HepG2 (cell line): ENCODE data around the gene FAT1. TPM values are rescaled to one million over a fixed set of nuclear protein-coding genes. Genes with fewer than 3 reads are reported as not detected.
A peak's percentile ranks its signal among the peaks of the same experiment; 100 is the strongest.

Source experiments
- ATAC-seq: fragments of 200-7000 bp; cut with Tn5 transposase; 3 replicates; pipeline ENCODE4 v1.9.1; 2020; ENCODE audit warnings: mild to moderate bottlenecking, moderate library complexity
- BruUV-seq: library from RNA; stranded (reverse); fragments of 400-500 nt; replicated peaks from 2 replicates; lab custom pipeline; 2021; lab: Mats Ljungman, UMichigan
- CTCF ChIA-PET: fragments of 300-600 bp; formaldehyde crosslinking; extraction: SDS; loops from one replicate; lab custom pipeline; 2021; ENCODE audit warnings: low total read pairs, inconsistent platforms, low intra/inter-chr PET ratio; lab: Yijun Ruan, JAX
- POLR2A ChIA-PET: fragments of 350-600 bp; sonication (Branson Sonifier 250); formaldehyde crosslinking; loops from one replicate; lab custom pipeline; 2020; ENCODE audit warnings: antibody characterized with exemption, inconsistent platforms; lab: Yijun Ruan, JAX
- DNase-seq: peaks from one replicate; pipeline ENCODE4 v3.0.0-alpha.2; 2015; ENCODE audit warnings: low spot score
- FAIRE-seq: peaks from 3 replicates; lab custom pipeline; 2011; peaks lifted over from hg19 to GRCh38; lab: Jason Lieb, UNC
- H2AFZ ChIP-seq: one replicate; pipeline ENCODE4 v1.6.1; 2011; ENCODE audit warnings: low read length, inconsistent platforms
- H3K27ac ChIP-seq: fragments of 300-600 bp; 3 replicates; pipeline ENCODE4 v1.8.0; 2011; ENCODE audit warnings: mixed run types, mild to moderate bottlenecking, mixed read lengths, low read length, inconsistent platforms; ENCODE audit not compliant: insufficient read depth; ENCODE audit errors: extremely low read length
- H3K27me3 ChIP-seq, 2 experiments: fragments of 200-600 bp in 1 of 2; 2 replicates in 1 of 2; 3 replicates in 1 of 2; pipeline versions ENCODE4 v1.6.0 to v1.8.0; 2011; ENCODE audit warnings: low read length in 2 of 2, mild to moderate bottlenecking in 2 of 2, moderate library complexity in 2 of 2, inconsistent platforms in 1 of 2; ENCODE audit not compliant: insufficient read depth in 2 of 2, control insufficient read depth in 1 of 2
- H3K36me3 ChIP-seq, 2 experiments: fragments of 200-600 bp in 1 of 2; replicated peaks in 1 of 2; 2 replicates in 1 of 2; 3 replicates in 1 of 2; pipeline versions ENCODE4 v1.5.1 to v1.8.0; 2011; ENCODE audit warnings: low read length in 2 of 2, inconsistent platforms in 1 of 2; ENCODE audit not compliant: insufficient read depth in 2 of 2, control insufficient read depth in 1 of 2
- H3K4me1 ChIP-seq: 2 replicates; pipeline ENCODE4 v1.5.1; 2012; ENCODE audit warnings: low read length, inconsistent platforms; ENCODE audit not compliant: insufficient read depth
- H3K4me2 ChIP-seq: 2 replicates; pipeline ENCODE4 v1.6.0; 2011; ENCODE audit warnings: low read depth, low read length, inconsistent platforms
- H3K4me3 ChIP-seq, 3 experiments: fragments of 200-600 bp in 1 of 3; sonication (generic), shearing (Covaris generic) in 1 of 3; replicated peaks in 1 of 3; 2 replicates each; pipeline ENCODE4 v1.5.1; 2011 to 2016; ENCODE audit warnings: low read length in 3 of 3, inconsistent platforms in 2 of 3, low read depth in 2 of 3, mild to moderate bottlenecking in 2 of 3, control low read depth in 1 of 3, mixed read lengths in 1 of 3; ENCODE audit not compliant: insufficient read depth in 1 of 3
- H3K79me2 ChIP-seq: one replicate; pipeline ENCODE4 v1.6.1; 2011; ENCODE audit warnings: low read length, inconsistent platforms; ENCODE audit not compliant: insufficient read depth
- H3K9ac ChIP-seq: 2 replicates; pipeline ENCODE4 v1.6.0; 2011; ENCODE audit warnings: mild to moderate bottlenecking, low read depth, low read length, inconsistent platforms; ENCODE audit not compliant: insufficient read depth
- H3K9me3 ChIP-seq: 2 replicates; pipeline ENCODE4 v1.5.1; 2012; ENCODE audit warnings: mild to moderate bottlenecking, low read length
- H4K20me1 ChIP-seq: 2 replicates; pipeline ENCODE4 v1.6.0; 2011; ENCODE audit warnings: inconsistent platforms, mild to moderate bottlenecking, low read length, moderate library complexity; ENCODE audit not compliant: insufficient read depth
- HCFC1 ChIP-seq: fragments of 150-350 bp; IDR thresholded peaks from 2 replicates; pipeline ENCODE4 v1.6.1; 2014; ENCODE audit warnings: low read depth, low read length
- HNRNPK ChIP-seq: fragments of 200-400 bp; formaldehyde crosslinking; IDR thresholded peaks from 2 replicates; pipeline ENCODE4 v1.6.1; 2018; ENCODE audit warnings: low read length, low read depth, moderate library complexity, mild to moderate bottlenecking; ENCODE audit not compliant: poor library complexity, severe bottlenecking
- RBM22 ChIP-seq: fragments of 200-400 bp; formaldehyde crosslinking; optimal IDR thresholded peaks from 2 replicates; pipeline ENCODE3; 2017; ENCODE audit warnings: mild to moderate bottlenecking, low read length, moderate library complexity
- RCOR2 ChIP-seq: IDR thresholded peaks from 2 replicates; pipeline ENCODE4 v1.6.1; 2016; ENCODE audit warnings: missing biosample characterization, missing genetic modification reagents
- REL ChIP-seq: sonication (generic); formaldehyde crosslinking; conservative IDR thresholded peaks from 2 replicates; pipeline ENCODE4 v1.8.0; 2022; ENCODE audit warnings: mild to moderate bottlenecking, missing genetic modification reagents, moderate library complexity
- STAT6 ChIP-seq: sonication (generic); formaldehyde crosslinking; IDR thresholded peaks from 2 replicates; pipeline ENCODE4 v1.4.0; 2020; ENCODE audit warnings: missing genetic modification reagents, mild to moderate bottlenecking, borderline replicate concordance
- ZNF296 ChIP-seq: sonication (generic); formaldehyde crosslinking; conservative IDR thresholded peaks from 2 replicates; pipeline ENCODE4 v1.5.0; 2020; ENCODE audit warnings: mild to moderate bottlenecking, missing genetic modification reagents
- WGBS: methylation state at CpG from one replicate; pipeline ENCODE4 v1.1.6; 2017; ENCODE audit warnings: low lambda C conversion rate; 5-methylcytosine and 5-hydroxymethylcytosine counted together
- in situ Hi-C: cut with HindIII; loops from 2 replicates; pipeline ENCODE4 v1.10.0; 2017; ENCODE audit warnings: low pct_unique_long_range_greater_than_20kb; ENCODE audit not compliant: extremely low pct_ligation_motif_present
- intact Hi-C: fragments of 100-400 bp; cut with micrococcal nuclease; formaldehyde crosslinking; loops from one replicate; pipeline ENCODE4 v1.10.0; 2022; ENCODE audit not compliant: unreplicated experiment
- polyA plus RNA-seq, 8 experiments: library from polyadenylated mRNA; depleted of rRNA in 3 of 8; stranded (reverse) in 7 of 8; unstranded in 1 of 8; fragments of >200 nt; fragmentation: Illumina TruSeq in 4 of 8; extraction: Trizol in 4 of 8; gene quantifications; 2 replicates each; pipeline versions ENCODE4 v1.2.1 to v1.2.3, GENCODE V29; 2011 to 2016; ENCODE audit warnings: low read depth in 4 of 8, missing spikeins in 1 of 8, mixed read lengths in 1 of 8; ENCODE audit not compliant: insufficient read depth in 1 of 8
- total RNA-seq, 5 experiments: library from RNA; depleted of rRNA; stranded (reverse); fragments of >200 nt; fragmentation: Illumina TruSeq; extraction: Trizol; gene quantifications; 2 replicates each; pipeline ENCODE4 v1.2.3, GENCODE V29; 2016; ENCODE audit warnings: low read depth in 1 of 5

Gene FAT1
- total and polyA plus RNA-seq, 2 of the 13 experiments (the other 11 are each of a cell fraction or from before 2014, with no cell fraction given) = 185 to 216 TPM

GRCh38 chr4:186606591-186606992, 117.1 kb downstream of the FAT1 start:
- H4K20me1 ChIP-seq = no peaks in the 10 kb centered on the region
- H2AFZ ChIP-seq = no peak overlapping the region
- no peaks in the 10 kb centered on the region for H3K27me3 ChIP-seq
- no peak overlapping the region for H3K4me3 ChIP-seq
- H3K9me3 ChIP-seq = no peaks in the 10 kb centered on the region
- H3K79me2 ChIP-seq = no peaks in the 10 kb centered on the region
- BruUV-seq = no TSS peak
- peaks cover 34 to 91% of the 10 kb centered on the region in 2 experiments for H3K36me3 ChIP-seq
- intact Hi-C loops (no loop called here), in situ Hi-C loops (no loop called here)
- FAIRE-seq = no peak
- no peak overlapping the region for H3K4me2 ChIP-seq
- H3K4me1 ChIP-seq = no peaks in the 10 kb centered on the region
- ChIA-PET CTCF (no interaction called here), POLR2A (no interaction called here)
- H3K27ac ChIP-seq = no peak overlapping the region
- ATAC-seq = no peak
- no peak for TF ChIP-seq HCFC1
- TF ChIP-seq REL = no peak
- peak; percentile 63 for TF ChIP-seq RBM22
- TF ChIP-seq RCOR2 (CRISPR knock-in tag) = no peak
- H3K9ac ChIP-seq = no peak overlapping the region
- WGBS = 90% methylated on average over 6 of the region's 6 CpGs
- DNase-seq = no peak

GRCh38 chr4:186605261-186605865, 118.3 kb downstream of the FAT1 start:
- ChIA-PET POLR2A (no interaction called here), CTCF (no interaction called here)
- ATAC-seq (no peak), DNase-seq (no peak), FAIRE-seq (no peak)
- in situ Hi-C loops = no loop called here
- TF ChIP-seq STAT6 (CRISPR knock-in tag) (no peak), HNRNPK (peak; percentile 13), ZNF296 (CRISPR knock-in tag) (no peak)
- no TSS peak for BruUV-seq
- Histone ChIP-seq H3K27me3 (no peaks in the 10 kb centered on the region), H3K27ac (no peak overlapping the region), H2AFZ (no peak overlapping the region), H3K9me3 (no peaks in the 10 kb centered on the region), H3K36me3 (peaks cover 35 to 91% of the 10 kb centered on the region in 2 experiments), H3K79me2 (no peaks in the 10 kb centered on the region), H4K20me1 (no peaks in the 10 kb centered on the region), H3K9ac (no peak overlapping the region), H3K4me3 (no peak overlapping the region), H3K4me2 (no peak overlapping the region), H3K4me1 (no peaks in the 10 kb centered on the region)
- WGBS = 97% methylated on average over 3 of the region's 3 CpGs
- intact Hi-C loops = no loop called here
